Suppressor macrophage treated with lipopolysaccharide for 4 hours (primary cell): Measurements from ENCODE around the gene ETV5.

Experiments
- DNase-seq: peaks from one replicate; pipeline ENCODE4 v3.0.0-alpha.2; 2020

Gene ETV5

DNA sequence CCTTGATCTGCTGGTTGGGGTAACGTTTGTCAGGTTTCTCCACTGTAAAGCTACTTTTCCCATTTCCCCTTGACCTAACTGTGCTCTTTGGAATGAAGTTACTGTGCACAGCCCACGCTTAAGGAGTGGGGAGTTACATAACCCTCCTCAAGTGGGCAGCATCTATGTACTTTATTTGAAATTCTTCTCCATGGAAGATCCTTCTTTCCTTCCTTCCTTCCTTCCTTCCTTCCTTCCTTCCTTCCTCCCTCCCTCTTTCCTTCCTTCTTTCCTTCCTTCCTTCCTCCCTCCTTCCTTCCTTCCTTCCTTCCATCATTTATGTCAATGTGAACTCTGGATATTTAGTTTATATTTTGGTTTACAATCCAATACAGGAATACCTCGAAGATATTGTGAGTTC lies 94.0 kb downstream of the ETV5 start:
- no peak for DNase-seq

DNA sequence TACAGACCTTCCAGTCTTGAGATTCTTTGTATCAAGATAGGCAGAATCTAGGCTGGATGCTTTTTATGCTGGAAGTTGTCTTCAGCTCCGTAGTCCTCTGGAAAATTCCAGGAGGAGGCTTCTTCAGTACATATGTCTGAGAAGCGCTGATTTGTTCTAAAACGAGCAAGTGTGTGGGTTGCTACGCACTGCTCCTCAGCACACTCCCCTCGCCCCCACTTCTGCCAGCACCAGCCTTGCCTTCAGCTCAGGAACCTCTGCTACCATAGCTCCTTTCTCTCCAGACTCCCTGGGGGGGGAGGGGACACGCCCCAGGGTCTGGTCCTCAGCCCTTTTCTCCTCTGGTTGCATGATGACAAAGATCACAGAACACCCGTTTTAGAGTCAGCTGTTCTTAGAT lies 95.6 kb downstream of the ETV5 start:
- DNase-seq, result no peak

DNA sequence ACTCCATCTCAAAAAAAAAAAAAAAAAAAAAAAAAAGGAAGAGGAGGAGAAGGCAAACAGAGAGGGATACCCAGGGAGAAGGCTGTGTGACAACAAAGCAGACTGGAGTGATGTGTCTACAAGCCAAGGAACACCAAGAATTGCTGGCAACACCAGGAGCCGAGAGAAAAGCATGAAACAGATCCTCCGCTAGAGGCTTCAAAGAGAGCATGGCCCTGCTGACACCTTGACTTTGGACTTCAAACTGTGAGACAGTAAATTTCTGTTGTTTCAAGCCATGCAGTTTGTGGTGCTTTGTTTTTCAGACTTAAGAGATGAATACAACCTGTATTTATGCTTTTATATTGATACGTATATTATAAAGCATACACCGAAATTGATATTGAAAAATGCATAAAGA lies 96.8 kb downstream of the ETV5 start:
- no peak for DNase-seq

DNA sequence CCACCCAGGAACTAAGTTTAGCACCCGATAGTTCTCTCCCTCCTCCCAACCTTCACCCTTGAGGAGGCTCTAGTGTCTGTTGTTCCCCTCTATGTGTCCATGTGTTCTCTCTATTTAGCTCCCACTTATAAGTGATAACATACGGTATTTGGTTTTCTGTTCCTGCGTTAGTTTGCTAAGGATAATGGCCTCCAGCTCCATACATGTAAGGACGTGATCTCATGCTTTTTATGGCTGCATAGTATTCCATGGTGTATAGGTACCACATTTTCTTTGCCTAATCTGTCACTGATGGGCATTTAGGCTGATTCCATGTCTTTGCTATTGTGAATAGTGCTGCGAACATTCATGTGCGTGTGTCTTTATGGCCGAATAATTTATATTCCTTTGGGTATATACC lies 104.2 kb downstream of the ETV5 start:
- DNase-seq, result no peak

DNA sequence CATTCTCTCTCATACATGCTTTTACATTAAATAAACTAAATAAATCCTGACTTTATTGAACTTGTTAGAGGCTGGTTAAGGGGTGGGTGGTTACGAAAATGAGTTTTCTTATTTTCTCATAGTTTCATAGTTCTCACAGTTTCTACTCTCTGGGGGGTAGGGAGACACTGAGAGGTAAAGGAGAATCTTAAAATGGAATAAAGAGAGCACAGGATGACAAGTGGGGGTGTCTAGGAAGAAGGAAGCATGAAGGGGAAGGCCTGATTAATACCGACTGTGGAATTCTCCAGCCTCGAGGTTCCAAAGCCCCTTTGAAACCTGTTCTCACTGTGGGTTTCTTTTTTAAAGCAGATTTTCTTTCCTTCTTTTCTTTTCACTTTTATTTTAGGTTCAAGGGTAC lies 104.7 kb downstream of the ETV5 start:
- DNase-seq, result no peak

DNA sequence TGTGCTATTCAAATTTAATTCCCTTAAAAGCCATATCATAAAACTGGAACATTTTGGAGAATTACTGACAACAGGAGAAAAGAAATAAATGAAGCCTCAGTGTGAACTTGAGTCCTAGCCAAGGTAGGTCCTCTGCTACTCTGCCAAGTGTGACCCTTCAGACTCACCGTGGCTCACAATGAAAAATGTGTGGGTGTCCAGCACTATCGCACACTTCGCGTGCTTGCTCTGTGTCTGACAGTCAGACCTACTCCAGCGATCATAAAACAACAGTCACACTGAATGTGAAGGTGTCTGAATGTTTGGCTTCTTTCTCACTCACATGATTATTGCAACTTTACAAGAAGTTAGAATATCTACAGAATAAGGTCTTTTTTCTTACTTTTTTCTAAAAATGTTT lies 105.3 kb downstream of the ETV5 start:
- DNase-seq, result no peak

DNA sequence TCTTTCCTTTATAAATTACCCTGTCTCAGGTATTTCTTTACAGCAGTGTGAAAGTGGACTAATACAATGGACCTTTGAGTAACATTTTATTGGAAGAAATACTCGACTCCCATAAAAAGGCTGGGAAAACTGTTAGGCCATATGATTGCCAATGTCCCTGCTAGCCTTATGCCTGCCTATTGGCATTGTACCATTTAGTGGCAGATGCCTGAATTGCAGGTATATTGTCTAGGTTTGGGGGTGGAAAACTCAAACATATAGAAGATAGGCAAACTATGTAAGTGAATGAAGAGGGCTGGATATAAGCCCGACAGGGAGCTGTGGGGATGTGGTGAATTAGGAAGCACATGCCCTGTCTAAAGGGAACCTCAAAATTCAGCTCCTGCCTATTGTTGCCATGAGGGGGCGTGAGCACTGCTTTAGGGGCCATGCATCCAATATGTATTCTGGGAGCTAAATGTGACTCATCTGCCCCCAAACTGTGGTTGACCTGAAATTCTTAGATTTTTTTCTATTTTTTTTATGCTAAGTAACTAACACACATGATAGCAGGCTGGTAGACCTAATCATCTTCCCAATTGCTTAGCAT lies 105.9 kb downstream of the ETV5 start:
- no peak for DNase-seq

DNA sequence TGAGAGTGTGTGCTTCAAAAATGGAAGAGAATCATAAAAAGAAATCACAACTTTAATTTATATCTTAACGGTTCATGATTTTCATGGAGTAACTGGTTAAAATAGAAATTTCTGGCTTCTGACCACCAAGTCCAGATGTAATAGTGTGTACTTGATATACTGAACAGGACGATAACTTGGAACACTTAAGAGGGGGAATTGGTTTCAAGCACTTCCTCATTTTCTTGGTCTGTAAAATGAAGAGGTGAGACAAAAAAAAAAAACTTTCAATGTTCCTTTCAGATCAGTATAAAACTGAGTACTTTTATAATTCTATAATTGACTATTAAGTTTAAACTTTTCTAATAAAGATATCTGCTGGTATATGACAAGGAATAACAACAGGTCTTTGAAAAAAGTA lies 107.0 kb downstream of the ETV5 start:
- no peak for DNase-seq

DNA sequence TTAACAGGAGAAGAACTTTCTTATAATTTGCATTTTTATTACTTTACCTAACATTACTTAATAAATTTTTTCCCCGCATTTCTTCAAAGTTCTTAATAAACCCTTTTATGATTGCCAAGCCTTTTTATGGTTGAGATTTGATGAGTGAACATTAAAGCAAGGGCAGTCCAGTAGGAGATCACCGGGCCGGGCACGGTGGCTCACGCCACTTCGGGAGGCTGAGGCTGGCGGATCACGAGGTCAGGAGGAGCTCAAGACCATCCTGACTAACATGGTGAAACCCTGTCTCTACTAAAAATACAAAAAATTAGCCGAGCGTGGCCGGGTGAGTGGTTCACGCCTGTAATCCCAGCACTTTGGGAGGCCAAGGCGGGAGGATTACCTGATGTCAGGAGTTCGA lies 109.7 kb downstream of the ETV5 start:
- DNase-seq, result no peak

DNA sequence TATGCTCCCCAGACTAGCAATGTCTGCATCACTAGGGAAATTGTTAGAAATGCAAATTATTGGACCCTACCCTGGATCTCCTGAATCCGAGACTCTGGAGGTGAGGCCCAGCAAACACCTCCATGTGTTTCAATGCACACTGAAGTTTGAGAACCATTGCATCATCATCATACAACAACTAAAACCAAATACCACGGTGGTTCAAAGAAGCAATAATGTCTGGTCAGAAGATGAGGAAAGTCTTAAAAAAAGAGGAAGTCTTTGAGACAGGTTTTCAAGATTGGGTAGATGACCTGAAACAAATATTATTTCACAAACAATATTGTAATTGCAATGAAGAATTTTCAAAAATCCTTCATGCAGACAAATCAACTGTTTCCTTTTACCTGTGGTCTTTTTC lies 110.8 kb downstream of the ETV5 start:
- no peak for DNase-seq

DNA sequence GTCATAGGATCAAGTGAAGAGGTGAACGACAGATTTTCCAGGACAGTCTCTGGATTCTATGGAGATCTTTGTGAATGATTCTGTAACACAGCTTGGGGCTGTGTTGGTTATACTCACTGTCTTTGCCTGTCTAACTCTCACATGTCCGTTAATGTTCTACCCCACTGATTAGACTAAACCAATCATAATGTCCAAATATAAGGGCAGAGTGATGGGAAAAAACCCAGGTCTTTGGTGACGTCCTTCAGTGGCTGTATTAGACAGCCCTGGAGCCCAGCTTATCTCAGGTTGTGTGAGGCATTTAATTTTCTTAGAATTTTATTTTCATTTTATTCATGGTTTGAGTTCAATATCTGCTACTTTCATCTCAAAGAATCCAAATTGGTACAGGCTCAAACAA lies 111.8 kb downstream of the ETV5 start:
- no peak for DNase-seq
